T-helper 2 cell treated with Interferon-gamma antibody and Interleukin-4, amounts not matched to agents 5 μg/mL and 100 μg/mL, for 36 hours (primary cell): ENCODE data around the gene PITPNC1.
A peak's percentile ranks its signal among the peaks of the same experiment; 100 is the strongest.
"Not testable (repeated sequence)": the region's sequence is repeated elsewhere in the genome, so short reads cannot be mapped to it uniquely, and the experiment has no call there.

ENCODE experiments used
- DNase-seq: peaks from one replicate; pipeline ENCODE4 v3.0.0; 2021; ENCODE audit warnings: low spot score
- H3K27ac Mint-ChIP-seq: one replicate; pipeline ENCODE4 v1.8.0; 2021; ENCODE audit warnings: mild to moderate bottlenecking, mixed read lengths
- H3K27me3 Mint-ChIP-seq: one replicate; pipeline ENCODE4 v1.8.0; 2021; ENCODE audit warnings: low read depth, mixed read lengths
- H3K36me3 Mint-ChIP-seq: one replicate; pipeline ENCODE4 v1.8.0; 2021; ENCODE audit warnings: low read depth, mixed read lengths
- H3K4me1 Mint-ChIP-seq: one replicate; pipeline ENCODE4 v1.8.0; 2021; ENCODE audit warnings: low read depth, mixed read lengths
- H3K4me3 Mint-ChIP-seq: one replicate; pipeline ENCODE4 v1.8.0; 2022; ENCODE audit warnings: mild to moderate bottlenecking, moderate library complexity, mixed read lengths
- H3K9me3 Mint-ChIP-seq: one replicate; pipeline ENCODE4 v1.8.0; 2021; ENCODE audit warnings: mixed read lengths

PITPNC1 gene

GRCh38 chr17:67687511-67687910 lies 310.4 kb downstream of the PITPNC1 start:
- H3K9me3 Mint-ChIP-seq, result no peaks in the 10 kb centered on the region
- no peak overlapping the region for H3K27ac Mint-ChIP-seq
- DNase-seq, result no peak

DNA sequence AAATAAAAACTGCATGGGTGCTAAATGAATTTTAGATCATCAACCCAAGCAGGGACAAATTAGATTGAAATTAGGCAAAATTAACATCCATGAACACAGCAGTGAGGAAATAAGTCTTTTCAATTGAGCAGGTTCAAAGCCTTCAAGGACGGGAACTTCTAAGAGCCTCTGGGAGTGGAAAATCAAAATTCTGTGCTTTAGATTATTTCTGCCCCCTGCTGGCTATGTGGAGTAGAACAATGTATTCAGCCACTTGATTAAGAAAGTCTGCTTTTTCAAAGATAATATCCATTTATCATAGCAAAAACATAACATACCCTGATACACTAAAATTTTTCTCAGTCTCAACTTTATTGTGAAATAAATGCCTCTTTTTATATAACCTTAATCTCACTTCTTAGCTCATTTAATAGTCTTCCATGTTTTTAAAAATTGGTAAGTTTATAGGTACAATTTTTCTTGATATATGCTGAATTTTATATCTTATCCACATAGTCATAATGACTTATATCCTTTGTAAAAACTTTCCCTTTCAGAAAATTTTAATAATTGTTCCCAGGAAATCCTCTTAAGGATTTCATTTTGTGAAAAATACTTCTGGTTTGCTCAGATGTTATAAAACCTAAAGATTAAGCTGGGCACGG lies 312.6 kb downstream of the PITPNC1 start:
- no peaks in the 10 kb centered on the region for H3K9me3 Mint-ChIP-seq
- no peaks in the 10 kb centered on the region for H3K4me1 Mint-ChIP-seq
- no peak overlapping the region for H3K27ac Mint-ChIP-seq
- H3K4me3 Mint-ChIP-seq, result no peak overlapping the region
- DNase-seq, result peak; percentile 21
- no peaks in the 10 kb centered on the region for H3K36me3 Mint-ChIP-seq
- no peaks in the 10 kb centered on the region for H3K27me3 Mint-ChIP-seq

More at GRCh38 chr17:67687511-67687910, 310.4 kb downstream of the PITPNC1 start:
- no peaks in the 10 kb centered on the region for H3K36me3 Mint-ChIP-seq
- no peaks in the 10 kb centered on the region for H3K4me1 Mint-ChIP-seq
- no peaks in the 10 kb centered on the region for H3K27me3 Mint-ChIP-seq
- no peak overlapping the region for H3K4me3 Mint-ChIP-seq

DNA sequence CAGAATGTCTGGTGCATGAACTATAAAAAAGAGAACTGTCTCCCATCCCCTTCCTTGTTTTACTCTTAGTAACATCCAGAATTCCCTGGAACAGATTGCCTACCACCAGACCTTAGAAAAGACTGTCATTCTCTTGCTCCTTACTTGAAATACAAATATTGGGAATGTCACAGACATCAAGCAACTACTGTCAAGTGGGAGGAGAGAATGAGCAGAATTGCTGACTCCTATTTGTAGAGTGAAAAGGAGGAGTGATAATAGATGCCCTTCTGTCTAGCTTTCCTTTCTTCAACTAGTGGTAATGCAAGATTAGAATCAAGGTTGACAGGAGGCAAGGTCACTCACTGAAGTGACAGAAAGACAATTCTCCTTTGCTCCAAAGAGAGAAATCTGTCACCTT lies 316.7 kb downstream of the PITPNC1 start:
- Mint-ChIP-seq H3K4me1 (no peaks in the 10 kb centered on the region), H3K27ac (no peak overlapping the region), H3K27me3 (no peaks in the 10 kb centered on the region)

GRCh38 chr17:67696347-67696746 lies 319.3 kb downstream of the PITPNC1 start:
- H3K4me3 Mint-ChIP-seq, result no peak overlapping the region

More for the DNA sequence above, 316.7 kb downstream of the PITPNC1 start:
- Mint-ChIP-seq H3K36me3 (no peaks in the 10 kb centered on the region), H3K4me3 (no peak overlapping the region), H3K9me3 (no peaks in the 10 kb centered on the region)
- DNase-seq, result no peak

GRCh38 chr17:67696853-67697498 lies 319.9 kb downstream of the PITPNC1 start:
- H3K4me1 Mint-ChIP-seq, result no peaks in the 10 kb centered on the region
- DNase-seq, result no peak
- H3K4me3 Mint-ChIP-seq, result no peak overlapping the region
- peaks cover 2% of the 10 kb centered on the region for H3K27me3 Mint-ChIP-seq
- no peaks in the 10 kb centered on the region for H3K9me3 Mint-ChIP-seq
- no peak overlapping the region for H3K27ac Mint-ChIP-seq
- H3K36me3 Mint-ChIP-seq, result no peaks in the 10 kb centered on the region

More at GRCh38 chr17:67696347-67696746, 319.3 kb downstream of the PITPNC1 start:
- Mint-ChIP-seq H3K36me3 (no peaks in the 10 kb centered on the region), H3K9me3 (no peaks in the 10 kb centered on the region), H3K4me1 (no peaks in the 10 kb centered on the region), H3K27ac (no peak overlapping the region), H3K27me3 (peaks cover 2% of the 10 kb centered on the region)
- no peak for DNase-seq

DNA sequence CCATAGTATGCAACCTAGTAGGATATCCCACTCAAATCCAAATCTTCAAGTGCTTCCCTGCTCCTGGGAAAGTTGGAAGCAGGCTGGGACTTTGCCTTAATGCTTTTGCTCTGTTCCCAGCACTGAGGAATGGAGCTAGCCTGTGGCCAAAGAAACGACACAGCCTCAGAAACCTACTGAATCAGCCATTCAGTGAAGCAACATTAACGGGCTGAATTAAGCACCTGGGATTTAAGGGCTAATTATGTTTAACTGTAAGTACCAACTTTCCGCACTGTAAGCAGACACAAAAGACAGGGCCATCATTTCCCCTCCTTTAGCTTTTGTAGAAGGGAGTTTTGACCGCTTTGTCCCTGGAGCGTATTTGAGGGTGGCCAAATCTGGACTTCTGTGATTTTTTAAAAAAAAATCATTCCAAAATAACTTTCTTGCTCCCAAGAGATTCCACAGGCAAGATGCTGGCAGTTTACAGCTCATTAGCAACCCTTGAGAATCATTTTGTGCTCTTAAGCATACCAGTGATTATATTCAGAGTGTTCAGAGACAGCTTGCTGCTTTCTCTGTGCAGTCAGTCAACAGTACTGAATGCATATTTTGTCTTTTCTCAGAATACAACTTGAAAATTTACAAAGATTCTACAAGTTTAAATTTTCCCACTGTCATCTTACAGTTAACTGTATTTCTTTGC lies 323.1 kb downstream of the PITPNC1 start:
- H3K4me1 Mint-ChIP-seq, result no peaks in the 10 kb centered on the region
- DNase-seq, result no peak
- no peak overlapping the region for H3K4me3 Mint-ChIP-seq
- no peaks in the 10 kb centered on the region for H3K36me3 Mint-ChIP-seq
- H3K27ac Mint-ChIP-seq, result no peak overlapping the region
- peaks cover 2% of the 10 kb centered on the region for H3K27me3 Mint-ChIP-seq
- no peaks in the 10 kb centered on the region for H3K9me3 Mint-ChIP-seq

DNA sequence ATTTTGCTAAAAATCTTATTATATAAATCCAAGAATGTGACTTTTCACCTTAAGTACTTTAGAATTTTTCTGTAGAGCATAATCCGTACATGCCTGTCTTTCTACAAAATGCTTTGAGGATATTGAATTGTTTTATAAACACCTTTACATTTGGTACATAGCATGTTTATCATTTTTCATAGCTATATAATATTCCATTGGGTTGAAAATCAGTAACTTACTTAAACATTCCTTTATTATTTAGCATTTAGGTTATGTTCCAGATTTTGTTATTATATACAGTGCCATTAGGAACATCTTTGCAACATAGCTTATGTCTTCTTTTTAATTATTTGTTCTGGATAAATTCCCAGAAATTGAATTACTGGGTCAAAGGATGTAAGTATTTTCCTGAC lies 323.6 kb downstream of the PITPNC1 start:
- DNase-seq, result no peak
- H3K36me3 Mint-ChIP-seq, result no peaks in the 10 kb centered on the region
- no peak overlapping the region for H3K4me3 Mint-ChIP-seq
- no peak overlapping the region for H3K27ac Mint-ChIP-seq
- H3K9me3 Mint-ChIP-seq, result no peaks in the 10 kb centered on the region
- peaks cover 2% of the 10 kb centered on the region for H3K27me3 Mint-ChIP-seq
- no peaks in the 10 kb centered on the region for H3K4me1 Mint-ChIP-seq

DNA sequence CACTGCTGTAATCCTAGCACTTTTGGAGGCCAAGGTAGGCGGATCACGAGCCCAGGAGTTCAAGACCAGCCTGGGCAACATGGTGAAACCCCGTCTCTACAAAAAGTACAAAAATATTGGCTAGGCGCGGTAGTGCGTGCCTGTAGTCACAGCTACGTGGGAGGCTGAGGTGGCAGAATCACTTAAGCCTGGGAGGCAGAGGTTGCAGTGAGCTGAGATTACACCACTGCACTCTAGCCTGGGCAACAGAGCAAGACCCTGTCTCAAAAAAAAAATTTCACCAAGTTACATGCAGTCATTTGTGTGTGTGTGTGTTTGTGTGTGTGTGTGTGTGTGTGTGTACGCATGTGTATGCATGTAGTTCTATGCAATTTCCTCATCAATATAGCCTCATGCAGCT lies 325.8 kb downstream of the PITPNC1 start:
- not testable (repeated sequence) for H3K4me3 Mint-ChIP-seq, H3K27me3 Mint-ChIP-seq

DNA sequence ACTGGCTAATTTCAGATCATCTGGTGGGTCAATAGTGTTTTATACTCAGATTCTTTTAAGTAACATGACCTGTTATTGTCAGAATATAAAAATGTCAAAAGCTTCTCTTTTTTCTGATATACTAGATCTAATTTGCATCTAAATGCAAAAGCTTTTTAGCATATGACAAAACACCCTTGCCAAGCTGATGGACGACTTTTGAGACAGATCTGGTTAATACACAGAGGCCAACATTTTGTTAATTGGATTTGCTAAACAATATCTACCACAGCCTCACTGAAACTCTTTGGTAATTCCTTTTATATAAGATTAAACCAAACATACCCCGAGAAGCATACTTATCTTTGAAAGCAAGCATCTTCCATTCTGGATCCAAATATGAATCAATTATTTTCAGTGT lies 330.4 kb downstream of the PITPNC1 start:
- no peaks in the 10 kb centered on the region for H3K4me1 Mint-ChIP-seq
- no peaks in the 10 kb centered on the region for H3K36me3 Mint-ChIP-seq
- no peaks in the 10 kb centered on the region for H3K9me3 Mint-ChIP-seq
- peaks cover 5% of the 10 kb centered on the region for H3K27me3 Mint-ChIP-seq
- DNase-seq, result no peak
- H3K4me3 Mint-ChIP-seq, result no peak overlapping the region
- no peak overlapping the region for H3K27ac Mint-ChIP-seq

More for the DNA sequence above, 325.8 kb downstream of the PITPNC1 start:
- H3K36me3 Mint-ChIP-seq, DNase-seq, H3K27ac Mint-ChIP-seq, H3K4me1 Mint-ChIP-seq, H3K9me3 Mint-ChIP-seq: not testable (repeated sequence)

GRCh38 chr17:67708378-67708777 lies 331.3 kb downstream of the PITPNC1 start:
- Mint-ChIP-seq H3K36me3 (no peaks in the 10 kb centered on the region), H3K27ac (no peak overlapping the region), H3K4me1 (no peaks in the 10 kb centered on the region), H3K9me3 (no peaks in the 10 kb centered on the region), H3K27me3 (peaks cover 6% of the 10 kb centered on the region), H3K4me3 (no peak overlapping the region)
- DNase-seq, result no peak

DNA sequence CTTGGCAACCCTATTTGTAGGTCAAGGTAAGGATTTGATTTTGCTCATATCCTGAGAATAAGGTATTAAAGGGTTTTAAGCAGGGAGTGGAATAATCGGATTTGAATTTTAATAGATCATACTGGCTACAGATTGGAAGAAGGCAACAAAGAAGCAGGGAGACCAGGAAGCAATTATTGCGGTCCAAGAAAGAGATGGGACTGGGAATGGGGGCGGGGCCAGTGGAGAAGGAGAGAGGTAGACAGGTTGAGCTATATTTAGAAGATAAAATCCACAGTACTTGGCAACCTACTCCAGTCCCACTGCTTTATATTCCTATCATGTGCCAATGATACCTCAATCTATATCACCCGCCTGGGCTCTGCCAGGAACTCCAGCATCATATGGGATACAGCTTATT lies 334.8 kb downstream of the PITPNC1 start:
- H3K36me3 Mint-ChIP-seq, result no peaks in the 10 kb centered on the region
- H3K4me3 Mint-ChIP-seq, result no peak overlapping the region
- peaks cover 6% of the 10 kb centered on the region for H3K27me3 Mint-ChIP-seq
- H3K9me3 Mint-ChIP-seq, result no peaks in the 10 kb centered on the region
- no peak overlapping the region for H3K27ac Mint-ChIP-seq
- no peak for DNase-seq
- H3K4me1 Mint-ChIP-seq, result peaks cover 5% of the 10 kb centered on the region

DNA sequence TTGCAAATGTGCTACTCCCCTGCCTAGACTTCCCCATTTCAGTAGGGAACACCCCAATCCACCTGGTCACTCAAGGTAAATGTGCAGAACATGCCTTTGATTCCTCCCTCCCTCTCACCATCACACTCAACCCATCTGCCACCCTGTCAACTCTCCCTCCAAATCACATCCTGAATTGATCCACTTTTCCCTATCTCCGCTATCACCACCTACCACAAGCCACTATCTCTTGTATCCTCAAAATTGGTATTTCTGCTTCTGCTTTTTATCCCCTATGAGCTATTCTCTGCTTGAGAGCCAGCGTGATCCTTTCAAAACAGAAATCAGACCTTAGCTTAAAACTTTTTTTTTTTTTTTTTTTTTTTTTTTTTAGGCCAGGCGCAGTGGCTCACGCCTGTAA lies 335.3 kb downstream of the PITPNC1 start:
- no peaks in the 10 kb centered on the region for H3K36me3 Mint-ChIP-seq
- H3K4me3 Mint-ChIP-seq, result no peak overlapping the region
- H3K27ac Mint-ChIP-seq, result no peak overlapping the region
- no peak for DNase-seq
- H3K27me3 Mint-ChIP-seq, result peaks cover 6% of the 10 kb centered on the region
- H3K9me3 Mint-ChIP-seq, result no peaks in the 10 kb centered on the region
- H3K4me1 Mint-ChIP-seq, result peaks cover 8% of the 10 kb centered on the region

DNA sequence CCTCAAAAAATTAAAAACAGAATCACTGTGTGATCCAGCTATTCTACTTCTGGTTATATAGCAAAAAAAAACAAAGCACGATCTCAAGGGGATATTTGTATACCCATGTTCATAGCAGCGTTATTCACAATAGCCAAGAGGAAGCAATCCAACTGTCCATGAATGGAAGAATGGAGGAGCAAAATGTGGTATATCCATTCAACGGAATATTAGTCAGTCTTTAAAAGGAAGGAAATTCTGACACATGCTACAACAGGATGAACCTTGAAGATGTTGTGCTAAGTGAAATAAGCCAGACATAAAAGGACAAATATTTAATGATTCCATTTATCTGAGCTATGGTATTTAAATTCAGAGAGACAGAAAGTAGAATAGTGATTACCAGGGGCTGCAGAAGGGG lies 336.1 kb downstream of the PITPNC1 start:
- H3K27ac Mint-ChIP-seq, result no peak overlapping the region
- peaks cover 5% of the 10 kb centered on the region for H3K27me3 Mint-ChIP-seq
- H3K9me3 Mint-ChIP-seq, result no peaks in the 10 kb centered on the region
- no peak for DNase-seq
- peaks cover 9% of the 10 kb centered on the region for H3K4me1 Mint-ChIP-seq
- H3K36me3 Mint-ChIP-seq, result peaks cover 4% of the 10 kb centered on the region
- H3K4me3 Mint-ChIP-seq, result no peak overlapping the region

DNA sequence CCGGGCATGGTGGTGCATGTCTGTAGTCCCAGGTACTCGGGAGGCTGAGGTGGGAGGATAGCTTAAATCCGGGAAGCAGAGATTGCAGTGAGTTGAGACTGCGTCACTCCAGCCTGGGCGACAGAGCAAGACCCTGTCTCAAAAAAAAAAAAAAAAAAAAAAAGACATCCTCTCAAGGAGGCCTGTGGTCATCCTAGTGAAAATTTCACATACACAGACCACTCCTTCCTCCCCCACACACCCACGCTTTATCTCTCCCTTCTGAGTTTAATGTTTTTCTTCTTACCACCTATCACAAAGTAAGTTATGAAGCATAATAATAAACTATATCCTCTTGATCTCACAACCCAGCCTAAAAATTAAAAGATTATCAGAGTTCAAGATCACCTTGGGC lies 339.3 kb downstream of the PITPNC1 start:
- Mint-ChIP-seq H3K4me3 (peak overlapping the region; percentile 99), H3K9me3 (no peaks in the 10 kb centered on the region), H3K4me1 (peaks cover 11% of the 10 kb centered on the region), H3K27ac (no peak overlapping the region), H3K27me3 (peaks cover 2% of the 10 kb centered on the region), H3K36me3 (peaks cover 19% of the 10 kb centered on the region)
- DNase-seq, result no peak
